Measurements from ENCODE around the gene DOK5.

The DOK5 gene

DNA sequence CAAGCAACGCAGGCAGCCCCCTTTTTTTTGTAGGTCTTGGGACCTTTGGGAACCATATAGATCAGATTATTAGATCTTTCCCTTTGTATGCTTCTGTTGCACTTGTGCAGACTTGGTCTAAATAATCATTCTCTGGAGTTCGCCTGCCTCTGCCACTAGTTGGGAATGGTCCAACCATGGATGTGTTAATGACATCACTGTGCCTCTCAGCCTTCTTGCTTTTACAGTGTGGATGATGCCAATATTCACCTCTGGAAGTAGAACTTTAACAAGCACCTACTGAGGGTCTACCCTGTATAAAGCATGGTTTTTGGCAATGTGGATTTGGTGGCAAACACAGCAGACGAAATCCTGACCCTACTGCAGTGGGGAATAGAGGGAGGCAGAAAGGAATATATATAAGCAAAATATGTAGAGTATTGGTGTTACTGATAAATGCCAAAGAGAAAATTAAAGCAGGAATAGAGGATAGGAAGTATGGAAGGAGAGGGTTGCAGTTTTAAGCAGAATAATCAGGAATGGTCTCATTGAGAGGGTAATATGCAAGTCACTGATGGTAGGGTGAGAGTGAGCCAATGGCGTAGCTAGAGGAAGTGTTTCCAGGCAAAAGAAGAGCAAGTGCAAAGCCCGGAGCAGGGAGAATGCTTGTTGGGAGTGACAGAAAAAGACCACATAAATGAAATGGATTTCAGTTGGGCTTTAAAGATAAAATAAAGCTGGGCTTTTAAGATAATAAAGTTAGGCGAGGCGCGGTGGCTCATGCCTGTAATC is 97.5 kb downstream of the DOK5 start:
- ATAC-seq (ENCODE audit: low read depth) (no peak), DNase-seq (ENCODE audit: low spot score in 2 of 2) (no peak)
- H3K27ac Mint-ChIP-seq = no peak overlapping the region
- H3K27me3 Mint-ChIP-seq = peaks cover 3% of the 10 kb centered on the region
- H3K36me3 Mint-ChIP-seq = no peaks in the 10 kb centered on the region
- no peaks in the 10 kb centered on the region for H3K4me1 Mint-ChIP-seq
- H3K9me3 Mint-ChIP-seq = peaks cover 2% of the 10 kb centered on the region
- no peak overlapping the region for H3K4me3 Mint-ChIP-seq

DNA sequence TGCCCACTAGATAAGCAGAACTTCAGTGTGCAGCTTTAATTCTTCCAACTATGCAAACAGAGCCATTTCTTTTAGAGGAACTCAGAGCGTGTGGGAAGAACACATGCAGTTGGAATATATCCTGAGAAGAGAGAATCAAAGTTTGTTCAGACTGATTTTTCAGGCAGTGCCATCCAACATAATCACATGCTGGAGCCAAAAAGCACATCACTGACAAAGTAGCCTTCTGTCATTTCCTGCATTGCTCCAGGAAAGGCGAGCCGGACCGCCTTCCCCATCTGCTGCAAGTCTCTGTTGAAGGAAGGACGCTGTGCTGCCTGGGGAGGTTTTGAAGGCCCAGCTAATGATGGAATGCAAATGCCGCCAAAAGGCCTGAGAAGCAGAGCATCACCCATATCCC is 98.4 kb downstream of the DOK5 start:
- Mint-ChIP-seq H3K27ac (no peak overlapping the region), H3K4me3 (no peak overlapping the region), H3K4me1 (no peaks in the 10 kb centered on the region), H3K27me3 (peaks cover 3% of the 10 kb centered on the region), H3K36me3 (no peaks in the 10 kb centered on the region), H3K9me3 (peaks cover 2% of the 10 kb centered on the region)
- no peak for ATAC-seq (ENCODE audit: low read depth)
- DNase-seq (ENCODE audit: low spot score in 2 of 2) = no peak

DNA sequence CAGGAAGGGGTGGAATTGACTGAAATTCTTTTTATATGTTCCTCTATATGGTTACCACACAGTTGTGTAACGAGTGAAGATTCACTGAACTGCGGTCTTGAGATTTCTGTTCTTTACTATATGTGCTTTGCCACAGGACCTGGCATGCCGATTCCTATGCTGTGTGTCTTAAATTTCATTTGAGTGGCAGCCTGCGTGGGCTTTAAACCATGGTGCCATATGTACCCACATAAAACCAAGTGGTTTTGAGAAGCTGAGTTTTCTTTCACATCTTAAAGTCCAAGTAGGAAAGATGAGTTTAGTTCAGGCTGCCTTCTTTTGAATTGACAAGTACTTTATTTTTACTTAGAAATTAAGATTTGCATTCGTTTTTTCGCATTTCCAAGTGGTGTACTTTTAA is 101.1 kb downstream of the DOK5 start:
- Mint-ChIP-seq H3K4me1 (no peaks in the 10 kb centered on the region), H3K27me3 (peaks cover 3% of the 10 kb centered on the region), H3K27ac (no peak overlapping the region), H3K9me3 (peaks cover 2% of the 10 kb centered on the region), H3K4me3 (no peak overlapping the region), H3K36me3 (no peaks in the 10 kb centered on the region)
- ATAC-seq (ENCODE audit: low read depth) = no peak
- DNase-seq (ENCODE audit: low spot score in 2 of 2) = no peak

DNA sequence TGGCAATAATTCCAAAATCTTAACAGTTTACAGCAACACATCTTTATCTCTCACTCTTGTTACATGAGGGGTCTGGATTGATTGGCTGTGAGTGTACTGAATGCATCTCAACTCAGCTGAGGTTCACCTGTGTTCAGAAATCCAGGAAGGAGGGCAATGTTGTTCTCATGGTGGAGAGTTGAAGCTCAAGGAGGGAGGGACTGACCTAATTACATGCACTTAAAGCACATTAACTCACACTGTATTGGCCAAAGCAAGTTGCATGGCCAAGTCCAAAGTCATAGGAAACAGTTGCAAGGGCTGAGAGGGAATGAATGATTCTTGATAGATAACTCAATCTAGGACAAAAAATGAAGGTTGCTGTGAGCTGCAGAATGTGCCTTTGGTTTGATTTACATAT is 102.2 kb downstream of the DOK5 start:
- no peak for ATAC-seq (ENCODE audit: low read depth)
- Mint-ChIP-seq H3K4me1 (no peaks in the 10 kb centered on the region), H3K36me3 (no peaks in the 10 kb centered on the region), H3K27me3 (peaks cover 3% of the 10 kb centered on the region), H3K9me3 (peaks cover 2% of the 10 kb centered on the region), H3K4me3 (no peak overlapping the region), H3K27ac (no peak overlapping the region)
- no peak for DNase-seq (ENCODE audit: low spot score in 2 of 2)

DNA sequence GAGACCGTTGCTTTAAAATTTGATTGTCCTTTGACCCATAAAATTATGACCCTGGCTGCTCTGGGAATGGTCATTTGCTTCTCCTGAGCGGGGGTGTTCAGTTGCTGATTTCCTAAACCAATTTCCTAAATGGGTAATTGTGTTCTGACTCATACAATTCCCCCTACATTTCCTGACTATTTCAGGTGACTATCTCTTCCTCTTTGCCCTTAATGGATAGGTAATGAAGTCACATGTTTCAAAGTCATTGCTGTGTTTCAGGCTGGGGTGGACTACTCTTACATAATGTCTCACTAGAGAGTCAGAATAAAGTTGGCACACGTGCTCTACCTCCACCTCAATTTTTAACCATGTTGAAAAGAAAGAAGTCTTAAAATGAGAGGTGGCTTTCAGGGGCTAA is 109.8 kb downstream of the DOK5 start:
- no peak for ATAC-seq (ENCODE audit: low read depth)
- H3K36me3 Mint-ChIP-seq = no peaks in the 10 kb centered on the region
- no peak overlapping the region for H3K27ac Mint-ChIP-seq
- peaks cover 7% of the 10 kb centered on the region for H3K9me3 Mint-ChIP-seq
- H3K4me3 Mint-ChIP-seq = no peak overlapping the region
- H3K27me3 Mint-ChIP-seq = peaks cover 4% of the 10 kb centered on the region
- no peaks in the 10 kb centered on the region for H3K4me1 Mint-ChIP-seq
- no peak for DNase-seq (ENCODE audit: low spot score in 2 of 2)

DNA sequence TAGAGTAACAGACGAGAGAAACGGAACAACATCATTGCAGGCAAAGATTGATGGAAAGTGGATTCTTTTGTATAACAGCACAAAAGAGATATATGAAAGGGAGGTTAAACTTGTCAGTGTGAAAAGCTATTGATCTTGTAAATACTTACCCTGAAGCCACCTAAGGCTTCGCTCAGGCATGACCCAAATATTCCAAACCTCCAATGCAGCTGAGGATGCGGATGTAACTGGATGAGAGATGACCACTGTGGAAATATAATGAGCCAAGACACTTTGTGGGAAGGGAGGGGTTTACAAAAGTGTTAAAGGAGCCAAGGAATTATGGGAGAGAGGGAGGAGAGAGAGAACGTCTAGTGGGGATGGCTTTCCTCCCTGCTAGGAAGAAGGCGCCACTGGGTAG is 112.0 kb downstream of the DOK5 start:
- Mint-ChIP-seq H3K36me3 (no peaks in the 10 kb centered on the region), H3K9me3 (peaks cover 7% of the 10 kb centered on the region), H3K27ac (no peak overlapping the region), H3K27me3 (peaks cover 4% of the 10 kb centered on the region), H3K4me1 (no peaks in the 10 kb centered on the region), H3K4me3 (no peak overlapping the region)
- no peak for ATAC-seq (ENCODE audit: low read depth)
- no peak for DNase-seq (ENCODE audit: low spot score in 2 of 2)

DNA sequence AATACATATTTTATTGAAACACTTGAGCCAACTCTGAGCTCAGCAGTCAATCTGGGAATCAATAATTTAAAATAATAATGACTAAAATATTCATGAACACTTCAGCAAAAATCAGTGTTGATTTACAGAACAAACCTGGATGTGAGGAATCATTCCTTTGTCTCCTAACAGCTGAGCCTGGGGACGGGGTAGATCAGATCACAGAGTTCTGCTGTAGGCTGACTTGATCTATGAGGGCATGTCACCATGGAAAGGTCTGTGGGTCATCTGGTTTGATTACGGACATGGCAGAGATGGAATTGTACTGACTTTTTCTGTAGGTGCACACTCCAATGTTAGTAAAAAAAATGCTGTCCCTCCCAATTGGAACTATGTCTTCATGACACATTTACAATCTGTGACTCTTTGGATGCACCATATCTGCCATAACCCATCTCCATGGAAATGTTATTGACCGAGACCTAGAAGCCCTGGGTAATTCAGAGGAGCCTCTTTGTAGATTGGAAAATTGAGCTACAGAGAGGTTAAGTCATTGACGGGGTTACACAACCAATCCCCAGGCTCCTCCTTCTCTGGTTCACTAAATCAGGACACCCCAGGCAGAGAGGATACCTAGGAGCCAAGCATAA is 114.1 kb downstream of the DOK5 start:
- peaks cover 3% of the 10 kb centered on the region for H3K27me3 Mint-ChIP-seq
- H3K9me3 Mint-ChIP-seq = no peaks in the 10 kb centered on the region
- H3K27ac Mint-ChIP-seq = no peak overlapping the region
- ATAC-seq (ENCODE audit: low read depth) (no peak), DNase-seq (ENCODE audit: low spot score in 2 of 2) (no peak)
- no peak overlapping the region for H3K4me3 Mint-ChIP-seq
- no peaks in the 10 kb centered on the region for H3K4me1 Mint-ChIP-seq
- H3K36me3 Mint-ChIP-seq = no peaks in the 10 kb centered on the region

DNA sequence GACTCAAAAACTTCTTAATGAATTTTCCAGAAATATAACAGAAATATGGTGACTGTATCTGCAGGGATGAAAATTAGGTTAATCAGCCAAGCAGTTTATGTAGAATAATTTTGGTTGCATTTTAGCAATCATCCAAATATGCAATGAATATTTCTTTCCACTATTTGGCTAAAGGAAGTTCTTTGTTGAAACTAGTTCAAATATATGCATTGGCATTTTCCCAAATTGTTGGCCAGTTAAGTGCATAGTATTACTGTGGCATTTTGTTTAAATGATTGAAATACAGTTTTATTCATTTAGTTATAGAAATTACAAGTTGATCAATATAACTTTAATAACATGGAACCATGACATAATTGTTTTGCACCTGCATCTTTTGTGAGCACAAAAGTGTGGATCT is 115.5 kb downstream of the DOK5 start:
- no peak overlapping the region for H3K27ac Mint-ChIP-seq
- H3K27me3 Mint-ChIP-seq = peaks cover 1% of the 10 kb centered on the region
- DNase-seq (ENCODE audit: low spot score in 2 of 2) = no peak
- no peak overlapping the region for H3K4me3 Mint-ChIP-seq
- no peaks in the 10 kb centered on the region for H3K36me3 Mint-ChIP-seq
- no peaks in the 10 kb centered on the region for H3K4me1 Mint-ChIP-seq
- ATAC-seq (ENCODE audit: low read depth) = no peak
- no peaks in the 10 kb centered on the region for H3K9me3 Mint-ChIP-seq

DNA sequence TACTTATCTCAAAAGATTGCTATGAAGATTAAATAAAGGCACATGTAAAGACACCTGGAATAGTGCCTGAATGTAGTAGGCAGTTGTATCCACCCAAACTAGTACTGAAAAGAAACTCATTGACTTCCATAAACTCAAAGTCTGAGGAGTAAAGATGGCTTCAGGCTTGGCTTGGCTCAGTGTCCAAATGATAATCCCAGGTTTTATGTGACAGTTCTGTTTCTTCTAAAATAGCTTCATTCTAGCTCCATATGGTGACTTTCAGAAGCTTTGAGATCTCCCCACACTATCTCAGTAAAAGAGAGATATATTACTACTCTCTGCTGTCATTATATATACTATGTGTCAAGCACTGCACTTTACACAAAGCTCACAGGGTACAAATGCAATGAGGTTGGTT is 121.3 kb downstream of the DOK5 start:
- Mint-ChIP-seq H3K4me1 (no peaks in the 10 kb centered on the region), H3K27ac (no peak overlapping the region), H3K4me3 (no peak overlapping the region), H3K9me3 (peaks cover 5% of the 10 kb centered on the region), H3K36me3 (peaks cover 4% of the 10 kb centered on the region), H3K27me3 (peaks cover 5% of the 10 kb centered on the region)
- DNase-seq (ENCODE audit: low spot score in 2 of 2) (no peak), ATAC-seq (ENCODE audit: low read depth) (no peak)

DNA sequence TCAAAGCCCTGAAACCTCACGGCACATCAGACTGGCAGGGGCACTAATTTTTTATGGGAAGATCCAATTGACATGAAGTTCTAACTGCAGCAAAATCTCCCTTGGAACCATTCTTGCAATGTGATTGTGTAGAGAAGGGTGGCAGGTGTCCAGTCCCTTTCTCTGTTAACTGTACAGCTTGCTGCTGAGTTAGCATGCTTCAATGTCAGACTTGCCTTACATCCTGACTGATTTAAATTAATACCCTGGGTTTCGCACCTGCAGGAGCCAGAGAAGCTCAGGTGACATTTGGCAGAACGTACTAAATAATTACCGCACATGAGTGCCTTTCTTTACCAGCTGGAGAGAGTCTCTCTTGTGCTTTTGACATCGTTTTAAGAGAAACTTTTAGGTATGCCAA is 123.0 kb downstream of the DOK5 start:
- ATAC-seq (ENCODE audit: low read depth) (no peak), DNase-seq (ENCODE audit: low spot score in 2 of 2) (no peak)
- H3K27me3 Mint-ChIP-seq = peaks cover 5% of the 10 kb centered on the region

DNA sequence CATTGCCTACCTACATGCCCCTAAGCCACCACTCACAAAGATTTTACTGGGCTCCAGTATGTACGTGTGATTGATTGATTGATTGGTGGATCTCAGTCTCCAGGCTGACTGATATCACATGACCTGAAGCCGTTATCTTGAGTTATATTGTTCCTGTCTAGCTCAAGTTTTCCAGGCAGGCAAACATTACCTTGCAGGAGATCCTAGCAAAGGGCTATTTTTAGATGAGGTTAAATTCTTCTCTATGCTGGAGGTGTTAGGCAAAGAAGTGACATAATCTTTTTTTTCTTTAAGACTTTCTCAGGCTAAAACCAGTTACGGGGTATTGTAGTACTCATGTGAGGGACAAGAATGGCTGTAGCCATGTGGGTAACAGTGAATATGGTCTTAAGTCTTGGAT is 125.2 kb downstream of the DOK5 start:
- no peak for ATAC-seq (ENCODE audit: low read depth)
- Mint-ChIP-seq H3K4me1 (no peaks in the 10 kb centered on the region), H3K27me3 (peaks cover 6% of the 10 kb centered on the region), H3K27ac (no peak overlapping the region), H3K9me3 (peaks cover 5% of the 10 kb centered on the region), H3K4me3 (no peak overlapping the region), H3K36me3 (peaks cover 7% of the 10 kb centered on the region)
- no peak for DNase-seq (ENCODE audit: low spot score in 2 of 2)

More for the DNA sequence above, 123.0 kb downstream of the DOK5 start:
- H3K9me3 Mint-ChIP-seq = peaks cover 5% of the 10 kb centered on the region
- no peaks in the 10 kb centered on the region for H3K4me1 Mint-ChIP-seq
- H3K36me3 Mint-ChIP-seq = peaks cover 4% of the 10 kb centered on the region
- no peak overlapping the region for H3K27ac Mint-ChIP-seq
- H3K4me3 Mint-ChIP-seq = no peak overlapping the region

DNA sequence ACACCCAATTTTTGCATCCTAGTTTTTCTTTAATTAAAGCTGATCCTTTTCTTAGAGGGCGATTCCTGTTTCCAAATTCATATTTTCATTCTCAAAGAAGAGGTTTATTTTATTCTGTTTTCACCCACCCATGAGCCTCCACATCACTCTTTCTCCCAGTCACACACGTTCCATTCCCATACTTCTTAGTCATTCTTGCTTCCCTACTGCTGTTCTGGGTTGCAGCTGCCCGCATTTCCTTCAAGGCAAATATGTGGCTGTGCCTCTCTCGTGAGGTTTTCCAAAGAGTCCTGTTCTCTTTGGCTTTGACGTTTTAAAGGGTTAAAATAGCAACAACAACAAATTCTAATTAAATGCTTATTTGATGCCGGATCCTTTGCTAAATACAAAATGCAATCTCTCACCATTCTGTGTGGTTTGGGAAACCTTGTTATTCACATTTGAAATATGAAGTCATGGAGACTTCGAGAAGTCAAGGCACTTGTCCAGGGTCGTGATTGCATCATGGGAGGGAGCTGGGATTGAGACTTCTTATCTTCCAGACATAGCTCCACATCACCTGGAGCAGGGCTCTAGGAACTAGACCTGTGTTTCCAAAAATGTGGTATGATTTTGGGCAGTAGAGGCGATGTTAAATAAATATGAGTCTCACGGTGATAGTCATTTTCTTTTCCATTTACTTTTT is 126.6 kb downstream of the DOK5 start:
- Mint-ChIP-seq H3K27ac (no peak overlapping the region), H3K36me3 (peaks cover 7% of the 10 kb centered on the region), H3K4me3 (no peak overlapping the region), H3K4me1 (peaks cover 6% of the 10 kb centered on the region), H3K27me3 (peaks cover 5% of the 10 kb centered on the region), H3K9me3 (peaks cover 5% of the 10 kb centered on the region)
- DNase-seq (ENCODE audit: low spot score in 2 of 2) (no peak), ATAC-seq (ENCODE audit: low read depth) (no peak)

DNA sequence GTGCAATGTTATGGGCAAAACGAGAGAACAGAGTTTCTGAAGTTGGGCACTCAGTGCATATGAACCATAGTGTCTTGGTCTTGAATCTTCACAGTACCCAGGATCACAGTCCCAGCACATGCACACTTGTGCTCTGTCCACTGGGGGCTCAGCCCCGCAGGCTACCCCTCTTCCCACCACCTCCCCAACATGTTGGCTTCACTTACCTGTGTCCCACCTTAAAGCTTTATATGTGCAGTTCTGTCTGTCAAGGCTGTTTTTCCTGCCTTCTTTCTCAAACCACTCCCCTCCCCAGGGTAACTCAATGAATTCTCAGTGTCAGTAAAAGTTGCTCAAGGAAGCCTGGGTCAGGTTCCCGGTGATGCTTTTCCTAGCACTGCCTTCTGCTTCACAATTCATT is 129.9 kb downstream of the DOK5 start:
- ATAC-seq (ENCODE audit: low read depth) = no peak
- Mint-ChIP-seq H3K27me3 (peaks cover 1% of the 10 kb centered on the region), H3K9me3 (no peaks in the 10 kb centered on the region), H3K27ac (no peak overlapping the region), H3K4me3 (no peak overlapping the region), H3K36me3 (peaks cover 3% of the 10 kb centered on the region), H3K4me1 (peaks cover 9% of the 10 kb centered on the region)
- no peak for DNase-seq (ENCODE audit: low spot score in 2 of 2)

DNA sequence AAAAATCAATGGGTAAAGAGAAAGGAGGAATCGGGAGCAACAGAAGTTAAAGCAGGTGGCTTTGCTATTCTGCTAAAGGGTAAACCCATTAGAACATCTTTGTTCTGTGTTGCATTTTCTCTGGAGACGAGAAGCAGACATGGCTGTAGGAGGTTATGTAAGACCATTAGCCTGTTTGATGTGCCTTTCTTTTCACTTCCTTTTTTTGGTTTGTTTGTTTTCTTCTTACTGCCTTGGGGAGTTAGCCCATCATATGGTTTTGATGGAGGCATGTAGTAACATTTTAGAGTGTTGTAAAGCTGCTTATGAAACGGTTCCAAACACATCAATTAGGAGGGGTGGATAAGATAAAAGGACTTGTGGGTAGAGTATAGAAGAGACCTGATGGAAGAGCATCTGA is 131.0 kb downstream of the DOK5 start:
- DNase-seq (ENCODE audit: low spot score in 2 of 2) (no peak), ATAC-seq (ENCODE audit: low read depth) (peak; percentile 73)
- no peak overlapping the region for H3K4me3 Mint-ChIP-seq
- peaks cover 1% of the 10 kb centered on the region for H3K27me3 Mint-ChIP-seq
- H3K36me3 Mint-ChIP-seq = peaks cover 3% of the 10 kb centered on the region
- H3K27ac Mint-ChIP-seq = no peak overlapping the region
- no peaks in the 10 kb centered on the region for H3K9me3 Mint-ChIP-seq
- H3K4me1 Mint-ChIP-seq = peaks cover 9% of the 10 kb centered on the region

Measured in memory B cell (primary cell).